Mucosa of descending colon (tissue), 3 donors: ENCODE results near the gene TFEB. TPM values are rescaled to one million over a fixed set of nuclear protein-coding genes. Genes with fewer than 3 reads are reported as not detected.

Experiments used
- ATAC-seq: fragments of 200-7000 bp; cut with Tn5 transposase; one replicate; pipeline ENCODE4 v1.9.1; 2020; ENCODE audit warnings: mild to moderate bottlenecking, moderate library complexity
- DNase-seq, 3 donors: peaks; one replicate each; pipeline ENCODE4 v3.0.0-alpha.2; 2020
- H3K36me3 ChIP-seq: fragments of 200-600 bp; one replicate; pipeline ENCODE4 v1.8.0; 2021; ENCODE audit warnings: low read depth, mild to moderate bottlenecking
- H3K4me1 ChIP-seq: fragments of 200-600 bp; one replicate; pipeline ENCODE4 v1.8.0; 2021; ENCODE audit warnings: low read depth, mild to moderate bottlenecking
- H3K4me3 ChIP-seq: fragments of 200-600 bp; one replicate; pipeline ENCODE4 v1.8.0; 2021; ENCODE audit warnings: mild to moderate bottlenecking
- H3K9me3 ChIP-seq: fragments of 200-600 bp; one replicate; pipeline ENCODE4 v1.8.0; 2021; ENCODE audit warnings: mild to moderate bottlenecking
- intact Hi-C, 2 donors: fragments of 100-400 bp; cut with DNase I in 1 of 2; cut with micrococcal nuclease in 1 of 2; formaldehyde crosslinking; loops; one replicate each; pipeline versions ENCODE4 v1.11.0 to v1.11.1; 2022; cut with DNase I, micrococcal nuclease
- total RNA-seq, 3 donors: library from RNA; stranded (reverse); fragmentation: NEBNext Ultra II Directional in 2 of 3; extraction: Animal tissue kit (Norgen Biotek cat#: 25700) in 2 of 3; gene quantifications; one replicate each; pipeline versions ENCODE4 v1.2.1 to v1.2.4, GENCODE V29; 2021 to 2023
- TF ChIP-seq, protein P1 (sequence below): fragments of 200-600 bp; IDR thresholded peaks from one replicate; pipeline ENCODE4 v1.8.0; 2022; ENCODE audit warnings: antibody characterized with exemption, mild to moderate bottlenecking
- donor health status: DM: no; HTN: no; CAD: no; lungs with moderate emphysema.
- donor health status: DM: no; HTN: no; CAD: no.
- donor health status: DM: no; HTN: yes; CAD: no.

Gene TFEB
- total RNA-seq, 3 donors from 2014 or later, result 35.2 to 44.5 (median 40.2) TPM

DNA sequence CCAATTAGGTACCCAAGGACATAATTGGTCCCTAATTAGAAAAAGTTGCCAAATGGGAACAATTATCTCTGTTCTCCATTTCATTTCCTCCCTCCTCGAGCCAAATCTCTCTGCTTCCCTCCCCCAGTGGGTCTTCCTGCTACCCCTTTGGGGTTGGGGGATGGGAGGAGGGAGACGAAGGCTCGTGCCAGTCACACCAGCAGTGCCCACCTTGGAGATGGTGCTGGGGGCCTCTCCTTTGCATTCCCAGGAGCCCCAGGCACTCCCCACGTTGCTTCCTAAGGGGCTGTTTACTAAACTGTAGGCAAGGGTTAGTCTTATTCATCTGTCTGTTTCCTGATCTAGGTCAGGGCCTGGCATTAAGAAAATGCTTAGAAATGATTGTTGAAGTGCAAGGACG, 64.0 kb downstream of the TFEB start:
- TF ChIP-seq, protein P1, sequence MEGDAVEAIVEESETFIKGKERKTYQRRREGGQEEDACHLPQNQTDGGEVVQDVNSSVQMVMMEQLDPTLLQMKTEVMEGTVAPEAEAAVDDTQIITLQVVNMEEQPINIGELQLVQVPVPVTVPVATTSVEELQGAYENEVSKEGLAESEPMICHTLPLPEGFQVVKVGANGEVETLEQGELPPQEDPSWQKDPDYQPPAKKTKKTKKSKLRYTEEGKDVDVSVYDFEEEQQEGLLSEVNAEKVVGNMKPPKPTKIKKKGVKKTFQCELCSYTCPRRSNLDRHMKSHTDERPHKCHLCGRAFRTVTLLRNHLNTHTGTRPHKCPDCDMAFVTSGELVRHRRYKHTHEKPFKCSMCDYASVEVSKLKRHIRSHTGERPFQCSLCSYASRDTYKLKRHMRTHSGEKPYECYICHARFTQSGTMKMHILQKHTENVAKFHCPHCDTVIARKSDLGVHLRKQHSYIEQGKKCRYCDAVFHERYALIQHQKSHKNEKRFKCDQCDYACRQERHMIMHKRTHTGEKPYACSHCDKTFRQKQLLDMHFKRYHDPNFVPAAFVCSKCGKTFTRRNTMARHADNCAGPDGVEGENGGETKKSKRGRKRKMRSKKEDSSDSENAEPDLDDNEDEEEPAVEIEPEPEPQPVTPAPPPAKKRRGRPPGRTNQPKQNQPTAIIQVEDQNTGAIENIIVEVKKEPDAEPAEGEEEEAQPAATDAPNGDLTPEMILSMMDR, result no peak
- Histone ChIP-seq H3K4me3 (no peak overlapping the region), H3K9me3 (no peaks in the 10 kb centered on the region), H3K4me1 (no peaks in the 10 kb centered on the region), H3K36me3 (no peaks in the 10 kb centered on the region)
- no peak for ATAC-seq
- no peak for DNase-seq
- intact Hi-C loops, result no loop called here

DNA sequence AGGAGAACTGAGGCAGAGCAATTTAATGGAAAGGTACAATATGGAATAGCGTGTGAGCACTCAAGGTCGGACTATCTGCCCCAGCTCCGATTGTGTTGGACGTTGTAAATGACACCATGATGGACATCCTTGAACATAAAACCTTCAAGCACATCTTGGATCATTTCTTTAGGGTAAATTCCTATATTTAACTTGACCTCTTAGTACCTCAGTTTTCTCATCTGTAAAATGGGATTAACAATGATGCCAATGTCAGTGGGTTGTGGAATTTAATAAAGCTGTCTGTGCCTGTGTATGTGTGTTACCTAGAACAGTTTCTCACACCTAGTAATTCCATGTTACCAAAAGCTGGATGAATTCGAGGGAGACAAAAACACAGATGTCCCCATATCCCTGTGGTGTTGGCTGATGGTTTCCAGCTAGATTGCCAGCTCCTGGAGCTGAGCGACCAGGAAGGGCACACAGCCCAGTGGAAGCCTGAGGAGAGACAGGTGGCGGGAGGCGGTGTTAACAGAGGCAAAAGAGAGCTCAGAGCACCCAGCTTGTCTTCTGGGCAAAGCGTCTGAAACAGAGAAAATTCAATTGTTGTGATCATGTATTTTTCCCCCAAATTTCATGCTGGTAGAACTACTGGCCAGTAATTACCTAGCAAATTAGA, 64.6 kb downstream of the TFEB start:
- H3K36me3 ChIP-seq, result no peaks in the 10 kb centered on the region
- H3K9me3 ChIP-seq, result no peaks in the 10 kb centered on the region
- no peak for DNase-seq
- H3K4me3 ChIP-seq, result no peak overlapping the region
- no peak for ATAC-seq
- intact Hi-C loops, result no loop called here
- TF ChIP-seq, protein P1, result no peak
- H3K4me1 ChIP-seq, result no peaks in the 10 kb centered on the region

DNA sequence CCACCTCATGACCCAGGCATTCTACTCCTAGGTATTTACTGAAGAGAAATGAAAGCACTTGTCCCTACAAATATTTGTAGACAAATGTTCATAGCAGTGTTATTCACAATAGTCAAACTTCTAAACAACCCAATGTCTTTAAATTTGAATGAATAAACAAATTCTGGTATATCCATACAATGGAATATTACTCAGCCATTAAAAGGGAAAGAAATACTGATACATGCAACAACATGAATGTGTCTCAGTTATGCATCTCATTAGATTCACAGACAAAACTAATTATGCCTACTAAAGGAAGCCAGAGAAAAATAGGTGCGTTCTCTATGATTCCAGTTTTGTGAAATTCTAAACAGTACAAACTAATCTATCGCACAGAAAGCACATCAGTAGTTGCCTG, 66.4 kb downstream of the TFEB start:
- TF ChIP-seq, protein P1, result no peak
- ATAC-seq (no peak), DNase-seq (no peak)
- H3K4me3 ChIP-seq, result no peak overlapping the region
- H3K4me1 ChIP-seq, result no peaks in the 10 kb centered on the region
- H3K36me3 ChIP-seq, result no peaks in the 10 kb centered on the region
- H3K9me3 ChIP-seq, result no peaks in the 10 kb centered on the region
- intact Hi-C loops, result no loop called here

DNA sequence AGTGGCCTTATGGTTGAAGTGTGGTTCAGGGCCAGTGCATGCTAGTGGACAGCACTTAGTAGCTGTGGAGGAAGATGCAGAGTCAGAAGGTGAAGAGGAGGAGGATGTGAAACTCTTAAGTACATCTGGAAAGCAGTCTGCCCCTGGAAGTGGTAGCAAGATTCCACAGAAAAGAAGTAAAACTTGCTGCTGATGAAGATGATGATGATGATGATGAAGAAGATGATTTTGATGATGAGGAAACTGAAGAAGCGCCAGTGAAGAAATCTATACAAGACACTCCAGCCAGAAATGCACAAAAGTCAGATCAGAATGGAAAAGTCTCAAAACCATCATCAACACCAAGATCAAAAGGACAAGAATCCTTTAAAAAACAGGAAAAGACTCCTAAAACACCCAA, 68.2 kb downstream of the TFEB start:
- intact Hi-C loops, result no loop called here
- no peak overlapping the region for H3K4me3 ChIP-seq
- no peaks in the 10 kb centered on the region for H3K36me3 ChIP-seq
- no peak for DNase-seq
- no peaks in the 10 kb centered on the region for H3K9me3 ChIP-seq
- TF ChIP-seq, protein P1, result no peak
- H3K4me1 ChIP-seq, result no peaks in the 10 kb centered on the region
- no peak for ATAC-seq

DNA sequence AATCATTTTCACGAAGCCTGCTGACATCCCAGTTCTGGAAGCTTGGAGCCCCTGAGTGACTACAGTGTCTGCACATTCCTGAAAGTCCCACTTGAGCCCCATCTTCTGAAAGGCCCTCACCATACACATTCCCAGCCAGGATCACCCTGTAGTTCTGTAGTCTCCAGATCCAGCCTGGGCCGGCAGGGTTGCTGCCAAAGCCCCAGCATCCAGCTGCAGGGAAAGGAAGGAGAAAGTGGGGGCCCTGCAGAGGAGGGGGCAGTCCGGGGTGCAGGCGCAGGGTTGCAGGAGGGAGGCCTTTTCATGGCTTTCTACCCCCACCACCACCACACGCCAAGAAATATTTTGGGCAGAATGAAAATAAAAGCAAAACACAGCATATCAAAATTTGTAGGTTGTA, 71.1 kb downstream of the TFEB start:
- Histone ChIP-seq H3K36me3 (no peaks in the 10 kb centered on the region), H3K4me3 (no peak overlapping the region), H3K4me1 (no peaks in the 10 kb centered on the region), H3K9me3 (no peaks in the 10 kb centered on the region)
- TF ChIP-seq, protein P1, result no peak
- intact Hi-C loops, result no loop called here
- ATAC-seq (no peak), DNase-seq (no peak)

DNA sequence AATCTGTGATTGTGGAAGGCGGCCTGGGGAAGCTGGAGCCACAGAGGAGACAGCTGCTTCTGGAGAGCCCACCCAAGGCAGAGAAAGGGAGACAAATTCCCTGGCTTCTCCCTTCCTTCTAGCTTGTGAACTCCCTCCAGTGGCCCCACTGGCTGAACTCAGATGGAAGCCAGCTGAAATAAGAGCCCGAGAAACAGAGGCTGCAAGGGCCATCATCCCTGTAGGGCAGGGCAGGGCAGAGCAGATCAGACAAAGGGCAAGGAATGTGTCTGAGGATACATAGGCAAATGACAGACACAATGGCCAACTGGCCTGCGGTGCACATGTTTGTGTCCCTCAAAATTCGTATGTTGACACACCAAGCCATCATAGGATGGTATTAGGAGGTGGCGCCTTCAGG, 71.8 kb downstream of the TFEB start:
- no peak overlapping the region for H3K4me3 ChIP-seq
- no peak for DNase-seq
- H3K9me3 ChIP-seq, result no peaks in the 10 kb centered on the region
- H3K36me3 ChIP-seq, result no peaks in the 10 kb centered on the region
- H3K4me1 ChIP-seq, result no peaks in the 10 kb centered on the region
- intact Hi-C loops, result no loop called here
- TF ChIP-seq, protein P1, result no peak
- ATAC-seq, result no peak
